ENCODE measurements around the gene PNMT. TPM values are rescaled to one million over a fixed set of nuclear protein-coding genes. Genes with fewer than 3 reads are reported as not detected.

PNMT gene
- total RNA-seq: 7.1 TPM
- long read RNA-seq, partial matches to known transcripts: 1 of 1 reads
- long read RNA-seq, other reads (novel, unspliced or antisense): 0 of 1 reads

DNA sequence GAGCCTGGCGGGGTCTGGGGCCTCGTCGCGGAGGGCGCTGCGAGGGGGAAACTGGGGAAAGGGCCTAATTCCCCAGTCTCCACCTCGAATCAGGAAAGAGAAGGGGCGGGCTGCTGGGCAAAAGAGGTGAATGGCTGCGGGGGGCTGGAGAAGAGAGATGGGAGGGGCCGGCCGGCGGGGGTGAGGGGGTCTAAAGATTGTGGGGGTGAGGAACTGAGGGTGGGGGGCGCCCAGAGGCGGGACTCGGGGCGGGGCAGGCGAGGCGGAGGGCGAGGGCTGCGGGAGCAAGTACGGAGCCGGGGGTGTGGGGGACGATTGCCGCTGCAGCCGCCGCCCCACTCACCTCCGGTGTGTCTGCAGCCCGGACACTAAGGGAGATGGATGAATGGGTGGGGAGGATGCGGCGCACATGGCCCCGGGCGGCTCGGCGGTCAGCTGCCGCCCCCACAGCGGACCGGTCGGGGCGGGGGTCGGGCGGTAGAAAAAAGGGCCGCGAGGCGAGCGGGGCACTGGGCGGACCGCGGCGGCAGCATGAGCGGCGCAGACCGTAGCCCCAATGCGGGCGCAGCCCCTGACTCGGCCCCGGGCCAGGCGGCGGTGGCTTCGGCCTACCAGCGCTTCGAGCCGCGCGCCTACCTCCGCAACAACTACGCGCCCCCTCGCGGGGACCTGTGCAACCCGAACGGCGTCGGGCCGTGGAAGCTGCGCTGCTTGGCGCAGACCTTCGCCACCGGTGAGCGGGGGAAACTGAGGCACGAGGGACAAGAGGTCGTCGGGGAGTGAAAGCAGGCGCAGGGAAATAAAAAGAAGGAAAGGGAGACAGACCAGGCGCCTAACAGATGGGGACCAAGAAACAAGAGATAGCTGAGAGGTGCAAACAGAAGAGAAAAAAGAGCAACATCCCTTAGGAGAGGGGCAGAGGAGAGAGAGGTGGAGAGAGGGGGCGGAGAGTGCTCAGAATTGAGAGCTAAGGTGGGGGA, at the start of gene PNMT:
Gene PNMT, plus strand, starts transcription at position 509 of the 980 bp plus-strand sequence. Its CDS starts 23 bp downstream, at position 532.
- intact Hi-C loops (cut with DNase I): no loop called here
- DNase-seq (peak; percentile 88), ATAC-seq (ENCODE audit: poor library complexity) (peak; percentile 11)

- no peak for ATAC-seq (ENCODE audit: poor library complexity)
- DNase-seq: no peak
- intact Hi-C loops (cut with DNase I): no loop called here
Measured at GRCh38 chr17:39618956-39619785, 49.1 kb upstream of the PNMT start.

- DNase-seq: no peak
- no peak for ATAC-seq (ENCODE audit: poor library complexity)
- intact Hi-C loops (cut with DNase I): loop anchor here (5.0 kb wide), 1 partner anchor 133 kb away; no protein-coding TSS in a partner anchor
Measured at GRCh38 chr17:39619786-39620101, 48.5 kb upstream of the PNMT start.

DNA sequence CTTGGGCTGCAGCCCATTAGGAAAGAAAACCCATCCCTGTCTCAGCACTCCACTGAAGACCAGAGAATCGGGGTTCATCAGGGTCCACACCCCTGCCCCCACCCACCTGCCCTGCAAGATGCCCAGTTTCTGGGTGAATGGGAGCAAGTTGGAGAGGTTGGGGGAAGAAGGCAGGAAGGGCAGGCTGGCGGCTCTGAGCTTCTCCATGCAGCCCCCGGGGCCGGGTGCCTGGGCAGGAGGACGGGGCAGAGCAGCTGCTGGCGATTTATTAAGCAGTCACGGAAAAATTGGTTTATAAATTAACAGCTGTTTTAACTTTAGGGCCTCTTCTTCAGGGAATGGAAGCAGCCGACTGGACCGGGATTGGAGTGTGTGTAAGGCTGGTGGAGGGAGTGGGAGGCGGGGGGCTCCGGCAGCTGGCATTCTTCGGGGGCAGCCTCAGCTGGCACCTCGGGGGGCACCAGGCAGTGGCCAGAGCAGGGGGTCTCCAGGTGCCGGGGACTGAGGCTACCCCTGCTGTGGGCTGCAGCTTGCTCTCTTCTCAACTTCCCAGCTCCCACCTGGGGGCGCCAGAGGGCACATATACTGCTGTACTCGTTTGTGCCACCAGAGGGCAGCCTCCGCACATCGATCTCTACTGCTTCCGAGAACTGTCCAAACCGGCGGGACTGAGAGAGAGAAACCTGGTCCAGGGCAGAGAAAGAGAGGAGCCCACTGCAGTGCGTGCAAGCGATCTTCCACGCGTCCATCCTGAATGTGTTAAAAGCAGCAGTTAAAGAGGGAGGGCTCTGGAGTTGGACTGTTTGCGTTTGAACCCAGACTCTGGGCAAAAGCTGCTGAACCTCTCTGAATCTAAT, 46.5 kb upstream of the PNMT start:
- ATAC-seq (ENCODE audit: poor library complexity): peak; percentile 79
- DNase-seq: peak; percentile 92
- intact Hi-C loops (cut with DNase I): loop anchor here (2.0 to 5.0 kb wide), 2 partner anchors 73 to 131 kb away; no protein-coding TSS in a partner anchor

DNA sequence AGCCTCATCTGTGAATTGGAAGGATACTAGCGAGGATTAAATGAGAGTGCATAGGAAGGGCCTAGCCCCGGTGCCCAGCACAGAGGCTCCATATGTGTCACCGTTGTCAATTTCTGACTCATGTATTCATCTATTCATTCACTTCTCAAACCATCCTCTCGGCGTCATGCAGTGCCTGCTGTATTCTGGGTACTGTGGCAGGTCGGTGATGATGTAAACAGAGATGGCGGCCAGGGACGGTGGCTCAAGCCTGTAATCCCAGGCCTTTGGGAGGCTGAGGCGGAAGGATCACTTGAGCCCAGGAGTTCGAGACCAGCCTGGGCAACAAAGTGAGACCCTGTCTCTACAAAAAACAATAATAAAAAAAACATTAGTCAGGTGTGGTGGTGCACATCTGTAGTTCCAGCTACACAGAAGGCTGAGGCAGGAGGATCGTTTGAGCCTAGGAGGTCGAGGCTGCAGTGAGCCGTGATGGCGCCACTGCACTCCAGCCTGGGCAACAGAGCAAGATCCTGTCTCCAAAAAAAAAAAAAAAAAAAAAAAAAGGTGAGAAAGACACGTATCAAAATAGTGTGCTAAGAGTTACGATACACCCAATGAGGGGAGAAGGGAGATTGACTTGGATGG, 45.8 kb upstream of the PNMT start:
- DNase-seq: no peak
- intact Hi-C loops (cut with DNase I): loop anchor here (2.0 to 5.0 kb wide), 2 partner anchors 74 to 130 kb away; no protein-coding TSS in a partner anchor
- ATAC-seq (ENCODE audit: poor library complexity): no peak

- DNase-seq (peak; percentile 93), ATAC-seq (ENCODE audit: poor library complexity) (peak; percentile 85)
- intact Hi-C loops (cut with DNase I): loop anchor here (2.0 to 5.0 kb wide), 2 partner anchors 75 to 129 kb away; no protein-coding TSS in a partner anchor
Measured at GRCh38 chr17:39623356-39623950, 44.8 kb upstream of the PNMT start.

DNA sequence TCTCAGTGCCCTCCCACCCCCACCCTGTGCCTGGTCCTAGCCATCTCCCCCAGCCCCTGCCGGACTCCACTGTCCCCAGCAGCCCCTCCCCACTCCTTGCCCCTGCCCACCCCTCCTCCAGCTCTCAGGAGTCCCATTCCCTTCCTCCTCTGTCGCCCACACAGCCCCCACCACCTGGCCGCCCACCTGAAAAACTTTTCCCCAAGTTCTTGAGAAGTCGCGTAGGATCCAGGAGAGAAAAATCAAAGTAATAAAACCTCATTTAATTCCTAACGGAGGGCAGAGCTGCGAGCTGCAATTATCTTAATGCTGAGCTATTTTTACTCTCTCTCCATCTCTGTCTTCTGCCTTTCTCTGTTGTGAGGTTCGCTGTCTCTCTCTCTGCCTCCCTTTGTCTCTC, 43.9 kb upstream of the PNMT start:
- intact Hi-C loops (cut with DNase I): loop anchor here (5.0 kb wide), 1 partner anchor 128 kb away; no protein-coding TSS in a partner anchor
- ATAC-seq (ENCODE audit: poor library complexity) (no peak), DNase-seq (no peak)

DNA sequence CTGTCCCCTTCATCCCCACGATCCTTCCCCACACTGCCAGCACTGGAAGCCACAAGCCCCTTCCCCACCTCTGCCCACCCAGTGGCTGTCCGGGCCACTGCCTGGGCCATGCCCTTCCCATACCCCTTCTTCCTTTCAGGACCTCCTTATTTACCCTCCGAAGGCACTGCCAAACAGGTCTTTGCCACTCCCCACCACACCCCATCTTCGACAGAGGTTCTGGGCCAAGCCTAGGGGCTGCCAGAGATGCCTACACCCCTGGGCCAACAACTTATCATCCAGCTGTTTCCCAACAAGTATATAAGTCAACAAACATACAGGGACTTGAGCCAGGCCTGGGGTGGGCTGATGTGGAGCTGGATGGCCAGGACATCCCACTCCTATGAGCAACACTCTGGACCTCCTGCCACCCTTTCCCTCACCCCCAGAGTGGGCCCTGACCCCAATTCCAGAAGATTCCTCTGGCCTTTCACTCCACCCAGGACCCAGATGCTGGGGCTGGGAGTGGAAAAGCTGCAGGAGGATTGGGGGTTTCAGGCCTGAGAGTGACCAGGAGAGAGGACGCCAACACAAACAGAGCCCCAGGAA, 43.0 kb upstream of the PNMT start:
- DNase-seq: no peak
- intact Hi-C loops (cut with DNase I): no loop called here
- ATAC-seq (ENCODE audit: poor library complexity): no peak

GRCh38 chr17:39626171-39627046, 41.8 kb upstream of the PNMT start, which contains the start of gene PPP1R1B:
TSS of gene PPP1R1B (plus strand) at chr17:39626952. CDS start at chr17:39627393, 441 bp downstream.
- intact Hi-C loops (cut with DNase I): no loop called here
- DNase-seq: no peak
- ATAC-seq (ENCODE audit: poor library complexity): no peak

- ATAC-seq (ENCODE audit: poor library complexity): no peak
- no peak for DNase-seq
- intact Hi-C loops (cut with DNase I): no loop called here
Measured at GRCh38 chr17:39627047-39627711, 41.1 kb upstream of the PNMT start.

GRCh38 chr17:39627712-39628516, 40.3 kb upstream of the PNMT start:
- DNase-seq (no peak), ATAC-seq (ENCODE audit: poor library complexity) (no peak)
- intact Hi-C loops (cut with DNase I): no loop called here

GRCh38 chr17:39628655-39629493, 39.4 kb upstream of the PNMT start:
- intact Hi-C loops (cut with DNase I): no loop called here

DNA sequence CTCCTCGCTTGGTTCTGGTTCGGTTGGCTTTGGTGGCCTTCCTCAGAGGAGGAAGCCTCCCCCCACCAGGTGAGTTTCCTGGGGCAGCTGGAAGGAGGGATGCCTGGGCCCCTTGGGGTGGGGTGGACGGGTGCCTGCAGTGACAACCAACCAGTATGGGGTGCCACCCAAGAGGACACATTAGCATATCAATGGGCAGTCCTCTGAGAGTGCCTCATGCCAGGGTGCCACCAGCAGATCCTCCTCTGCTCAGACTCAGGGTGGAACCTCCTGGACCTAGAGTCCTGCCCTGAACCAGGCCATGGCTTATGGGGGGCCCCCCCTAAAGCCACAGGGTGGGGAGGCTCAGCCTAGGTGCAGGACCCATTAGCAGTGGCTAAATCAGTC, 38.8 kb upstream of the PNMT start:
- intact Hi-C loops (cut with DNase I): no loop called here
- ATAC-seq (ENCODE audit: poor library complexity): no peak
- DNase-seq: no peak

More at GRCh38 chr17:39628655-39629493, 39.4 kb upstream of the PNMT start:
- peak; percentile 5 for ATAC-seq (ENCODE audit: poor library complexity)
- no peak for DNase-seq

- ATAC-seq (ENCODE audit: poor library complexity) (no peak), DNase-seq (no peak)
- intact Hi-C loops (cut with DNase I): no loop called here
Measured at GRCh38 chr17:39629898-39630297, 38.4 kb upstream of the PNMT start.

All from Right ventricle myocardium superior (tissue), 1 donor.